ENCODE measurements around the gene CTSW.
"Not testable (repeated sequence)": the region's sequence is repeated elsewhere in the genome, so short reads cannot be mapped to it uniquely, and the experiment has no call there.

GRCh38 chr11:65892137-65892540, 12.5 kb downstream of the CTSW start:
- not testable (repeated sequence) for TF ChIP-seq CTCF, POLR2AphosphoS5 (IDR thresholded peaks at IDR 0.05)
